DOHH2 (cell line): ENCODE results near the gene ZNF536.

ENCODE experiments used
- H3F3A ChIP-seq: fragments of 200-600 bp; sonication (generic), shearing (Covaris generic); 2 replicates; pipeline ENCODE4 v1.6.0; 2016; ENCODE audit warnings: antibody characterized with exemption, mild to moderate bottlenecking; ENCODE audit not compliant: control insufficient read depth, insufficient read depth
- H3K27ac ChIP-seq: fragments of 200-600 bp; sonication (generic); 2 replicates; pipeline ENCODE4 v1.5.1; 2014; ENCODE audit warnings: low read depth, mild to moderate bottlenecking, low read length, moderate library complexity
- H3K27me3 ChIP-seq: fragments of 200-600 bp; sonication (generic); 2 replicates; pipeline ENCODE4 v1.6.1; 2014; ENCODE audit warnings: mild to moderate bottlenecking, low read length, mixed read lengths; ENCODE audit not compliant: control insufficient read depth
- H3K36me3 ChIP-seq: fragments of 200-600 bp; sonication (generic); 2 replicates; pipeline ENCODE4 v1.6.1; 2014; ENCODE audit warnings: mild to moderate bottlenecking, low read length, moderate library complexity, mixed read lengths; ENCODE audit not compliant: control insufficient read depth
- H3K4me1 ChIP-seq: fragments of 200-600 bp; sonication (generic); 2 replicates; pipeline ENCODE4 v1.6.1; 2014; ENCODE audit warnings: mild to moderate bottlenecking, low read length, mixed read lengths; ENCODE audit not compliant: control insufficient read depth
- H3K4me2 ChIP-seq: fragments of 200-600 bp; sonication (generic); 2 replicates; pipeline ENCODE4 v1.6.0; 2014; ENCODE audit warnings: mild to moderate bottlenecking, low read length, moderate library complexity
- H3K4me3 ChIP-seq: fragments of 200-600 bp; sonication (generic); 2 replicates; pipeline ENCODE4 v1.5.1; 2014; ENCODE audit warnings: mild to moderate bottlenecking, low read length, mixed read lengths
- H3K79me2 ChIP-seq: fragments of 200-600 bp; sonication (generic); 2 replicates; pipeline ENCODE4 v1.6.1; 2014; ENCODE audit warnings: mild to moderate bottlenecking, low read length, mixed read lengths; ENCODE audit not compliant: control insufficient read depth
- H3K9me2 ChIP-seq: fragments of 200-600 bp; sonication (generic); replicated peaks from 2 replicates; pipeline ENCODE4 v1.6.1; 2014; ENCODE audit warnings: mild to moderate bottlenecking, low read length, mixed read lengths; ENCODE audit not compliant: control insufficient read depth
- H3K9me3 ChIP-seq: fragments of 200-600 bp; sonication (generic); 2 replicates; pipeline ENCODE4 v1.6.1; 2014; ENCODE audit warnings: antibody characterized with exemption, low read length, mixed read lengths; ENCODE audit not compliant: control insufficient read depth, insufficient read depth
- H4K20me1 ChIP-seq: fragments of 200-600 bp; sonication (generic); 2 replicates; pipeline ENCODE4 v1.6.0; 2014; ENCODE audit warnings: low read depth, mild to moderate bottlenecking, antibody characterized with exemption, low read length, moderate library complexity; ENCODE audit not compliant: control insufficient read depth, insufficient read depth
- EZH2phosphoT487 ChIP-seq: fragments of 200-600 bp; sonication (generic); IDR thresholded peaks from 2 replicates; pipeline ENCODE4 v1.6.1; 2017; ENCODE audit warnings: borderline replicate concordance, mild to moderate bottlenecking, antibody characterized with exemption, low read length, moderate library complexity, mixed read lengths
- TF ChIP-seq, protein P1 (sequence below): fragments of 200-600 bp; sonication (generic); IDR thresholded peaks from one replicate; pipeline ENCODE4 v1.5.1; 2014; ENCODE audit warnings: antibody characterized with exemption, mild to moderate bottlenecking, low read depth, low read length; ENCODE audit not compliant: poor library complexity, severe bottlenecking

Gene ZNF536

DNA sequence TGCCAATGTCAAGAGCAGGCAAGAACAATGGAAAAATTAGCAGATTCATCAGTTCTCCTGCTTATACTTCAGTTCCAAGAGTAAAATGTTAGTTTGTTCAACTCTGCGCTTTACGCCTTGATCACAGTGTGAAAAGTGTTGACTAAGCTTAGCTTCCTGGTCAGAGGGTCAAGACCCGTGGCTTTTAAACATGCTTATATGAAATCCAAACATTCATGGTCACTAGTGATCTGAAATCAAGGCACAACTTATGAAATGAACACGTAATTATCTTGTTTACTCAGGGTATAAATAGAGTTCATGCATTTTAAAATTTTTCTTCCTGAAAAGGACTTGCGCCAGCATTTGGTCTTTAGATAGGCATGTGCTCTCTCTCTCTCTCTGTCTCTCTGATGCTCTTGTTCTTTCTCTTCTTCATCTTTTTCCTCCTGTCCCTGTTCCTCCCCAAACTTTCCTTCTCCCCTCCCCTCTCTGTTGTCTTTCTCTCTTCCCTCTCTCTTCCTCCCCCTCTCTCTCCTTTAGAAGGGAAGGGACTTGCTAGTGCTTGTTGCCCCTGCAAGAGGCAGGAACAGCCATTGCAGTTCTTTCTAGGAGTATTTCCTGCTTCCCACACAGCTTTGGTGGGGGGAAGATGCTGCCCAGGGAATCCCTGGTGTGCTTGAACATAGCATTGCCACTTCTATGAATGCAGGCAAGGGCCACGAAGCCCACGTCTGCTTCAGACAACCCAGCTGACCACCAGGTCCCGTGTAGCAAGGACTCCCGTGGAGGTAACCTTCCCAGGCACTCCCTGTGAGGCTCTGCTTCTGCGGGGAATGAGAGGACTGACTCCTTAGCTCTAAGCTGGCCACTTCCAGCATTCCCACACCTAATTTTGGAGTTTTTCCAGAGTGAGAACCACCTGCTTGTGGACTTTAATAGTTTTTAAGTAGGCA lies 7.1 kb upstream of the ZNF536 start:
- no peaks in the 10 kb centered on the region for H3K4me1 ChIP-seq
- no peak overlapping the region for H3K4me3 ChIP-seq
- no peaks in the 10 kb centered on the region for H3K9me2 ChIP-seq
- H3K27me3 ChIP-seq = no peaks in the 10 kb centered on the region
- no peak for TF ChIP-seq EZH2phosphoT487
- TF ChIP-seq, protein P1, sequence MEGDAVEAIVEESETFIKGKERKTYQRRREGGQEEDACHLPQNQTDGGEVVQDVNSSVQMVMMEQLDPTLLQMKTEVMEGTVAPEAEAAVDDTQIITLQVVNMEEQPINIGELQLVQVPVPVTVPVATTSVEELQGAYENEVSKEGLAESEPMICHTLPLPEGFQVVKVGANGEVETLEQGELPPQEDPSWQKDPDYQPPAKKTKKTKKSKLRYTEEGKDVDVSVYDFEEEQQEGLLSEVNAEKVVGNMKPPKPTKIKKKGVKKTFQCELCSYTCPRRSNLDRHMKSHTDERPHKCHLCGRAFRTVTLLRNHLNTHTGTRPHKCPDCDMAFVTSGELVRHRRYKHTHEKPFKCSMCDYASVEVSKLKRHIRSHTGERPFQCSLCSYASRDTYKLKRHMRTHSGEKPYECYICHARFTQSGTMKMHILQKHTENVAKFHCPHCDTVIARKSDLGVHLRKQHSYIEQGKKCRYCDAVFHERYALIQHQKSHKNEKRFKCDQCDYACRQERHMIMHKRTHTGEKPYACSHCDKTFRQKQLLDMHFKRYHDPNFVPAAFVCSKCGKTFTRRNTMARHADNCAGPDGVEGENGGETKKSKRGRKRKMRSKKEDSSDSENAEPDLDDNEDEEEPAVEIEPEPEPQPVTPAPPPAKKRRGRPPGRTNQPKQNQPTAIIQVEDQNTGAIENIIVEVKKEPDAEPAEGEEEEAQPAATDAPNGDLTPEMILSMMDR = no peak
- no peaks in the 10 kb centered on the region for H3K36me3 ChIP-seq
- no peak overlapping the region for H3K27ac ChIP-seq
- no peaks in the 10 kb centered on the region for H4K20me1 ChIP-seq
- H3K79me2 ChIP-seq = no peaks in the 10 kb centered on the region
- no peak overlapping the region for H3K4me2 ChIP-seq
- no peaks in the 10 kb centered on the region for H3F3A ChIP-seq
- H3K9me3 ChIP-seq = no peaks in the 10 kb centered on the region

DNA sequence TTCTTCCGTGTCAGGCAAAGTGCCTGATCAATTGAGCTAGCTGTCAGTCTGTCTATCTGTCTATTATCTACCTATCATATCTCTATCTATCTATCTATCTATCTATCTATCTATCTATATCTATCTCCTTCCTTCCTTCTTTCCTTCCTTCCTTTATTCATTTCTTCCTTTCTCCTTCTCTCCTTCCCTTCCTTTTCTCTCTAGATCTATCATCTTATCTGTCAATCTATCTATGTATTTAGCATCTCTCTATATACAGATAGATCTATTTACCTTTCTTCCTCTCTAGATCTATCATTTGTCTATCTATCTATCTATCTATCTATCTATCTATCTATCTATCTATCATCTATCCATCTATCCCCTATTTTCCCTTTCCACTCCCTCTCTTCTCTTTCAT lies 5.9 kb upstream of the ZNF536 start:
- TF ChIP-seq EZH2phosphoT487 = no peak
- TF ChIP-seq, protein P1 = no peak
- no peak overlapping the region for H3K4me2 ChIP-seq

DNA sequence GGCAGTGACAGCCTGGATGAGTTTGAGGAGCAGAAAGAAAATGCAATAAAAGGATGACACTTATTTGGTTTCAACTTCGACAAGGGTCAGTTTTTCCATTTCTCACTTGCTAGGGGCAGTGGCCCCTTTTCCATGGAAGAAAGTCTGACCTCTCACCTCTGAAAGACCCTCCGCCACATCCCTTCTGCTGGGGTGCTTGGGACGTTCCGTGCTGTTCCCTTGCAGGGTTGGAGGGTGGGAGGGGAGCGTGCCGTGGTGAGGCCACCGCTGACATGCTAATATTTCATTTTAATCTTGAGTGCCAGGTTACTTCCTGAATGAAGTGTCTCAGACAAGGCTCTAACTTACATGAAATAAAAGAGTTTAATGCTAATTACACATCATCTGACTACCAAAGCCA lies 5.2 kb upstream of the ZNF536 start:
- no peak overlapping the region for H3K27ac ChIP-seq
- H3K9me3 ChIP-seq = no peaks in the 10 kb centered on the region
- H3K27me3 ChIP-seq = no peaks in the 10 kb centered on the region
- H4K20me1 ChIP-seq = no peaks in the 10 kb centered on the region
- H3K79me2 ChIP-seq = no peaks in the 10 kb centered on the region
- H3K4me2 ChIP-seq = no peak overlapping the region
- no peak overlapping the region for H3K4me3 ChIP-seq
- no peaks in the 10 kb centered on the region for H3K36me3 ChIP-seq
- no peaks in the 10 kb centered on the region for H3K4me1 ChIP-seq
- no peaks in the 10 kb centered on the region for H3K9me2 ChIP-seq
- no peak for TF ChIP-seq EZH2phosphoT487
- TF ChIP-seq, protein P1 = no peak
- no peaks in the 10 kb centered on the region for H3F3A ChIP-seq

More for the DNA sequence above, 5.9 kb upstream of the ZNF536 start:
- Histone ChIP-seq H3K4me3 (no peak overlapping the region), H3K27ac (no peak overlapping the region), H3F3A (no peaks in the 10 kb centered on the region), H3K9me3 (no peaks in the 10 kb centered on the region), H3K79me2 (no peaks in the 10 kb centered on the region), H4K20me1 (no peaks in the 10 kb centered on the region), H3K4me1 (no peaks in the 10 kb centered on the region), H3K27me3 (no peaks in the 10 kb centered on the region), H3K36me3 (no peaks in the 10 kb centered on the region), H3K9me2 (no peaks in the 10 kb centered on the region)
